Bronchial epithelial cell (primary cell): ENCODE data around the gene SRRD. TPM values are rescaled to one million over a fixed set of nuclear protein-coding genes. Genes with fewer than 3 reads are reported as not detected.
A peak's percentile ranks its signal among the peaks of the same experiment; 100 is the strongest.

Experiments
- DNase-seq: peaks from one replicate; pipeline ENCODE4 v3.0.0-alpha.2; 2010; ENCODE audit warnings: low read depth
- FAIRE-seq: peaks from 2 replicates; lab custom pipeline; 2011; peaks lifted over from hg19 to GRCh38; lab: Jason Lieb, UNC
- H3K27me3 ChIP-seq: 2 replicates; pipeline ENCODE4 v1.5.1; 2011; ENCODE audit warnings: low read length; ENCODE audit not compliant: control insufficient read depth, insufficient read depth
- H3K36me3 ChIP-seq: 2 replicates; pipeline ENCODE4 v1.5.1; 2011; ENCODE audit warnings: low read length; ENCODE audit not compliant: control insufficient read depth, insufficient read depth
- H3K4me3 ChIP-seq: 2 replicates; pipeline ENCODE4 v1.5.1; 2011; ENCODE audit warnings: mild to moderate bottlenecking, low read depth, low read length, control low read depth
- CTCF ChIP-seq: IDR thresholded peaks from 2 replicates; pipeline ENCODE4 v1.5.1; 2011; ENCODE audit warnings: mild to moderate bottlenecking, moderate library complexity, low read length, control low read depth, inconsistent platforms; ENCODE audit not compliant: insufficient read depth, severe bottlenecking
- total RNA-seq: library from RNA; depleted of rRNA; stranded (reverse); fragments of >200 nt; gene quantifications from 2 replicates; pipeline ENCODE4 v1.2.1, GENCODE V29; 2014

Gene SRRD
- total RNA-seq, 1 donor from 2014 or later, result 26.6 TPM

DNA sequence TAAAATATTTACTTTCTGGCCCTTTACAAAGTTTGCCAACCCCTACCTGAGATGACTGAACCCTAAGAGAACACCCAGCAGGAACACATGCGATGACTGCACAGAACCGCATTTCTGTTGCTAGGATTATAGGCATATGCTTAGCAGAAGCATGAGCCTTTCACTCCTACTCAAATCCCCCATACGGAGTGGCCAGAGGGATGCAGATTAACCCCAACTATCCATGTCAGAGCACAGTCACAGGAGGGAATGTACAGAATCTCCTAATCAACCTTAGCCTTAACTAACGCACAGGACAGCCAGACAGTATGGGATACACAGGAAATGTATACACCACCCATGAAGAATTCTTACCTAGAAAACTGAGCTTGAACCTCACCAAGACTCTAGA, 6.3 kb upstream of the SRRD start:
- FAIRE-seq (no peak), DNase-seq (no peak)
- TF ChIP-seq CTCF, result no peak
- Histone ChIP-seq H3K27me3 (no peaks in the 10 kb centered on the region), H3K4me3 (no peak overlapping the region), H3K36me3 (peaks cover 5% of the 10 kb centered on the region)

DNA sequence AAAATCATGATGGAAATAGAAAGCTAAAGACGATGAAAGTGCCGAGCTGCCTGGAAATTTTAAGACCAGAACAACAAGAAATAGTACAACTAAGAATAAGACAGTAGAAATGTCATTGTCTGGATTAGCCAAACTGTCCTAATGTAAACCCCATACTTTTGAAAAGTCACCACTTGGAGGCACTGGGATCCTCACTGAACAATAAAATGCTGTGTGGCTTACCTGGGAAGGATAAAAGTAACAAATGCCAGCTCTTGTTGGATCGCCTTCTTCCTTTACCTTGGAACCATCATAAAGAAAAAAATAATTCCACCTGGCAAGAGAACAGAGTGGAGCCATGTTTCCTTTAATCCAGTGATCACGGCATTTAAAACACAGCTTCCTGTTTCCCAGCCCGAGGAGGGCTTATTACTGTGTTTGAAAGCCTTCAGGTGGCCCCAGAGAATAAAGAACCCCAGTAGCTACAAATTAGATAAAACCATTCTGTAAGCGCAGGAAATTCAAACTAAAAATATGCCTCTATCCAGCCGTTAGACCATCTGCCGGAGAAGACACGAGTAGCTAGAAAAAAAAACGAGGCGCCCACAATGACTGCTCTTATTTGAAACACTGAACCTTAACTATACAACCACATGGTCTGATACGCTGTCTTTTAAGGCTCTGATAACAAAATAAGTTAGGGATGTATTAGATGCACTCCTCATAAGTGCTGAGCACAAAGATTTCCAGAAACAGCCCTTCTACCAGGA, 4.5 kb upstream of the SRRD start:
- no peaks in the 10 kb centered on the region for H3K27me3 ChIP-seq
- peak overlapping the region; percentile 24 for H3K4me3 ChIP-seq
- no peak for DNase-seq
- no peak for TF ChIP-seq CTCF
- H3K36me3 ChIP-seq, result peaks cover 5% of the 10 kb centered on the region
- no peak for FAIRE-seq

DNA sequence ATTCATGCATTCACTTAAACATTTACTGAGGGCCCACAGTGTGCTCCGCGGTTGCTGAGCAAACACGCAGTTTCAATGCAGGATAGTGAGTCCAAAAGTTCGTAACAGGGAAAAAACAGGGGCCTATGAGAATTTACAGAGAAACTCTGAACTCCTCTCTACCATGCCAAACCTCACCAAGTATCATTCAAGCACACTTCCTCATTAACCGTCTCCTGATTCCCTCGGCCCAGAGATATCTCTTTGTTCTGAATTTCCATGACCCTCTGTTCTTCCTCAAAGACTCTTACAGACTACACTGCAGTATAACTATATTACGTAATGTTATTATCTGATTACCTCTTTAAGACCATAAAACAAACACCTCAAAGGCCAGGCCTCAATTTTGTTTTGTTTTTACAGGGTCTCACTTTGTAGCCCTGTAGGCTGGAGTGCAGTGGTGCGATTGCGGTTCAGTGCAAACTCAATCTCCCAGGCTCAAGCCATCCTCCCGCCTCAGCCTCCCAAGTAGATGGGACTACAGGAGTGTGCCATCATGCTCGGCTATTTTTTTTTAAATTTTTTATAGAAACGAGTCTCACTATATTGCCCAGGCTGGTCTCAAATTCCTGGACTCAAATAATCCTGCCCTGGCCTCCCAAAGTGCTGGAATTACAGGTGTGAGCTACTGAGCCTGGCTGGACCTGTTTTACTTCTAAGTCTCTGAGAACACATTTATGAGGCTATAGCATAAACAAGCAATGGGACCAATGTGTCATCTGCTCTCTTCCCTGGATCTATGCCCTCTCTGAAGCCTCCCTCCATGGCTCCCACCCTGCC, 3.7 kb upstream of the SRRD start:
- DNase-seq, result no peak
- peaks cover 5% of the 10 kb centered on the region for H3K36me3 ChIP-seq
- peak overlapping the region; percentile 24 for H3K4me3 ChIP-seq
- no peak for FAIRE-seq
- H3K27me3 ChIP-seq, result no peaks in the 10 kb centered on the region
- TF ChIP-seq CTCF, result no peak

- H3K27me3 ChIP-seq, result no peaks in the 10 kb centered on the region
- peaks cover 5% of the 10 kb centered on the region for H3K36me3 ChIP-seq
- no peak overlapping the region for H3K4me3 ChIP-seq
- DNase-seq, result no peak
- no peak for TF ChIP-seq CTCF
- FAIRE-seq, result no peak
Observed at GRCh38 chr22:26480611-26480932, 3.1 kb upstream of the SRRD start.

- TF ChIP-seq CTCF, result no peak
- DNase-seq (peak; percentile 17), FAIRE-seq (no peak)
- H3K4me3 ChIP-seq, result no peak overlapping the region
- peaks cover 5% of the 10 kb centered on the region for H3K36me3 ChIP-seq
- H3K27me3 ChIP-seq, result no peaks in the 10 kb centered on the region
Observed at GRCh38 chr22:26481112-26481693, 2.5 kb upstream of the SRRD start.
